Measurements from ENCODE around the gene EEF1A2. TPM values are rescaled to one million over a fixed set of nuclear protein-coding genes. Genes with fewer than 3 reads are reported as not detected.

EEF1A2 gene
- total and polyA plus RNA-seq, 2 experiments from 2014 or later, result 1.3 to 37.1 TPM

DNA sequence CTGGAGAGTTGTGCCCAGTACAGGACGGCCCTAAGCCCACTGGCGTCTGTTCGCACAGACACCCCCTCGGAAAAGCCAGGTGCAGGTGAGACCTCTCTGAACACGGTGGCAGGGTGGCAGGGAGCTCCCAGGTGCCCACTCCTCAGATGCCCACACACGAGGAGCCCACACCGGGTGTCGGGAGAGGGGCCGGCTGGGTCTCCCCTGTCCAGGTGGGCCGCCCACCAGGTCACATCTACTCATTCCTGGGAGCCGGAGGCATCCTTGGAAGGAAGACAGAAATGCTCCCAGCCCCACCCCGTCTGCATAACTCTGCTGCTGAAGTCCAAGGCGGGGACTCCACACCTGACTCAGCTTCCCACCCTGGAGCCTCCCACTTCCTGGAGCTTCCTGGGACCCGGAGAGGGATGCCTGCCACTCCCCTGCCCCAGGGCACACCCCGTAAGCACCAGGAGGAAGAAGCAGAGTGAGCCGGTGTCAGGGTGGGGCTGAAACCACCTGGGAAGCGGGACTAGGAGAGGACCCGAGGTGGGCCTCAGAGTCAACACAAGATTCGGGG lies 46.2 kb upstream of the EEF1A2 start:
- Histone ChIP-seq H3K27ac (ENCODE audit: low read depth) (no peak overlapping the region), H3K27me3 (ENCODE audit: insufficient read depth) (no peaks in the 10 kb centered on the region), H3K9me2 (ENCODE audit: insufficient read depth) (no peaks in the 10 kb centered on the region), H3K36me3 (ENCODE audit: insufficient read depth) (no peaks in the 10 kb centered on the region), H3K4me3 (no peak overlapping the region), H4K20me1 (replicated peaks; ENCODE audit: insufficient read depth) (no peaks in the 10 kb centered on the region), H3K4me2 (no peak overlapping the region), H2AFZ (no peak overlapping the region), H3F3A (replicated peaks; ENCODE audit: low read depth) (no peaks in the 10 kb centered on the region), H3K79me2 (replicated peaks; ENCODE audit: insufficient read depth) (no peaks in the 10 kb centered on the region), H3K4me1 (ENCODE audit: insufficient read depth) (0 out of 2 replicates have a peak, but pooled peaks cover 5% of the 10 kb centered on the region)
- Mint-ChIP-seq H3K36me3 (ENCODE audit: low read depth) (peaks cover 4% of the 10 kb centered on the region; the same call in 1 of the 3 replicates), H3K9me3 (no peaks in the 10 kb centered on the region; the same call in 2 of the 3 replicates), H3K27ac (no peak overlapping the region), H3K4me3 (no peak overlapping the region; the same call in 2 of the 3 replicates), H3K4me1 (peaks cover 14% of the 10 kb centered on the region; the same call in 2 of the 3 replicates), H3K27me3 (ENCODE audit: insufficient read depth, low read depth, poor library complexity) (peaks cover 10% of the 10 kb centered on the region)
- ATAC-seq (no peak), DNase-seq (ENCODE audit: low spot score) (no peak)
- TF ChIP-seq NANOG (IDR thresholded peaks at IDR 0.05; ENCODE audit: borderline replicate concordance), result no peak
- TF ChIP-seq EZH2phosphoT487 (IDR thresholded peaks at IDR 0.05; ENCODE audit: unreplicated experiment), result no peak
- TF ChIP-seq POLR2AphosphoS5 (IDR thresholded peaks at IDR 0.05; ENCODE audit: low read depth), result no peak
- TF ChIP-seq ZNF331 (CRISPR knock-in tag; IDR thresholded peaks at IDR 0.05; ENCODE audit: low read depth), result no peak
- TF ChIP-seq JUNB (IDR thresholded peaks at IDR 0.05; ENCODE audit: unreplicated experiment), result no peak
- TF ChIP-seq STAT1 (IDR thresholded peaks at IDR 0.05; ENCODE audit: unreplicated experiment), result no peak
- no peak for TF ChIP-seq ZNF462 (CRISPR knock-in tag; IDR thresholded peaks at IDR 0.05)

All from GM23338 (cell line).